Activated T-helper 1 cell treated with Interleukin-2 at 50 U/mL for 16 hours (primary cell): ENCODE results near the gene CHEK2.
"Not testable (repeated sequence)": the region's sequence is repeated elsewhere in the genome, so short reads cannot be mapped to it uniquely, and the experiment has no call there.

ENCODE experiments used
- DNase-seq: peaks from one replicate; pipeline ENCODE4 v3.0.0-alpha.2; 2020; ENCODE audit warnings: low read depth

Gene CHEK2

DNA sequence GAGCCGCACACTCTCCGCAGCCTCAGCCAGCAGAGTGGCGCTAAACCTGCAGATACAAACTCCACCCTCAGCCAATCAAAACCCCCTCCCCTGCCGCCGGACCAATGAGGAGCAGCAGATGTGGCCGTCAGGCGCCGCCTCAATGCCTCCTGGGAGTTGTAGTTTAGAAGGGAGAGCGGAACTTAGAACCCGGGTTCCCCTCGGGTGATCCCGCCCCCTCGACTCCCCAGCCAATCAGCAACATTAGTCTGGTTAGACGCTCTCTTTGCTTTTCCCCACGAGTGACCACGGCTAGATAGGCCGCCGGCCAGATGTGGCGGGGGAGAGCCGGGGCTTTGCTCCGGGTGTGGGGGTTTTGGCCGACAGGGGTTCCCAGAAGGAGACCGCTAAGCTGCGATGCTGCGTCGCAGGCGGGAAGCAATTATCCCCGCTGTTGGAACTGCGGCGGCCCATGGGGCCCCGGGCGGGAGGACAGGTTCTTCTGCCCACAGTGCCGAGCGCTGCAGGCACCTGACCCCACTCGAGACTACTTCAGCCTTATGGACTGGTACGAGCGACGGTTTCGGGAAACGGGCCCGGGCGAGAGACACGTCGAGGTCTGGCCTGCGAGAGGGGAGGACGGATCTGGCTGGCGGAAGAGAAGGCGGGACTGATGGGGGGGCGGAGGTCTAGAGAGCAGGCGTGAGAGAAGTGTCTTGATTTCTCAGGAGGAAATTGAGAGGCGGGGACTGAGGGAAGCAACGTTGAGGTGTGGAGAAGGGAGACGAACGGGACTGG is at the start of gene CHEK2, which contains the start of gene HSCB:
Gene CHEK2, minus strand, starts transcription at position 36 of the 777 bp plus-strand sequence. CDS start 7,099 bp downstream, outside the sequence.
Gene HSCB, plus strand, starts transcription at position 255 of the 777 bp plus-strand sequence. Its CDS starts 57 bp downstream, at position 312.
- DNase-seq: peak; percentile 93

DNA sequence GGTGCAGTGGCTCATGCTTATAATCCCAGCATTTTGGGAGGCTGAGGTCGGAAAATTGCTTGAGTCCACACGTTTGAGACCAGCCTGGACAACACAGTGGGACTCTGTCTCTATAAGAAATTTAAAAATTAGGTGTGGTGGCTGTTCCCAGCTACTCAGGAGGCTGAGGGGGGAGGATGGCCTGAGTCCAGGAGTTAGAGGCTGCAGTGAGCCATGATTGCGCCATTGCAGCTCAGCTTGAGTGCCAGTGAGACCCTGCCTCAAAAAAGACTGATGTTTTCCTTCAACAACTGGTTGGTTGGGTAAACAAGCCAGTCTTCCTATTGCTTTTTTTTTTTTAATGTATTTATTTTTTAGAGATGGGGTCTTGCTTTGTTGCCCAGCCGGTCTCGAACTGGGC is 49.5 kb upstream of the CHEK2 start:
- no peak for DNase-seq

DNA sequence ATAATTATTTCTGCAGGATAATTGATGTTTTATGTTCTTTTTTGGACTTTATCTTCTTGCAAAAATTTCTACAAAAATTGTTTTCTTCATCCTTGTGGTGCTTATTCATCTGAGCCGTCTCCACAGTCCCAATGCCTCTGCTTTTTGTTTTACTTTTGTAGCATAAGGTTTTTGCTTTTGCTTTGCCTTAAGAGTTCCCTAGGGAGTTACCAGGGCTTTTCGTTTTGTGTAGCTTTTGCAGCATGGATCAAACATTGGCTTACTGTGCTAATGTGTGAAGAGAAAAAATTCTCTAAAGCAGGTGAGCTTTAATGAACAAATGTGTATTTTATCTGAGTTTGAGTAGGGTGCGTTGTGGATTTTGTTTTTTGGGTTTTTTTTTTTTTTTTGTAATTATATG is 47.0 kb upstream of the CHEK2 start:
- DNase-seq: no peak

DNA sequence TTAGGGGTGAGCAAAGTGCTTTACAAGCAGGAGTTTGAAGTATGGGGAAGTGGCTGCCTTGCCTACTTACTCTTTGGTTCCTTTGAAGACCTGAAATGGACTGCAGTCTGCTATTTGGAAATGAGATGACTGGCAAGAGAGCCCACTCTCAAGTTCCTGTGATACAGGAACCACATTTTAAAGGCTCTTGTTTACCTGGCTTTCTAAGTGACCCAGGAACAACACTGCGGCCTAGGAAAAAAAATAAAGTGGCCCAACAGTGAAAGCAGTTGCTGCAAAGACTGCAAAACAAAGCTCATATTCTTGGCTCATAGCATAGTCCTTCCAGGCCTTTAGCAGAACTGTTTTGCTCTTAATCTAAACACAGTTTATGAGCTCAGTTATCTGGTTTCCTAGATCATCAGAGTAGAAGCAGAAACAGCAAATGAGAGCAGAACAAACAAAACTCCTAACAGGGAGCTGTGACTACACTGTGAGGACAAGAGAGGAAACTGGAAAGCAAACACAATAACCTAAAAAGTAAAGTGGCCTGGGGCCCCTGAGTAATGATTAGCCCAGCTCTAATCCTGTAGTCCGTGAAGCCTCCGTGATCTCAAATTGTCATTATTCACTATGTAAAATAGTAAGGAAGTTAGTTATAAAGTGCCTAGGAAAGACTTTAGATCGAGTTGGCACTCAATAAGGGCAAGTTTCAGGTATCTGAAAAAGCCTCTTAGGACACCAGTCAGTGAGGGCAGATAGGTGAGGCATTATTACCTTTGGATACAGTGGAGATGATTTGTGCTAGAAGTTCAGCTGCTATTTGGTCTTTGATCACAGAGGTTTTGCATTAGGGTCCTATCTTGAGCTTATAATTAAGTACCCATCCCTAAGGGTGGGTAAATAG is 42.4 kb upstream of the CHEK2 start:
- no peak for DNase-seq

DNA sequence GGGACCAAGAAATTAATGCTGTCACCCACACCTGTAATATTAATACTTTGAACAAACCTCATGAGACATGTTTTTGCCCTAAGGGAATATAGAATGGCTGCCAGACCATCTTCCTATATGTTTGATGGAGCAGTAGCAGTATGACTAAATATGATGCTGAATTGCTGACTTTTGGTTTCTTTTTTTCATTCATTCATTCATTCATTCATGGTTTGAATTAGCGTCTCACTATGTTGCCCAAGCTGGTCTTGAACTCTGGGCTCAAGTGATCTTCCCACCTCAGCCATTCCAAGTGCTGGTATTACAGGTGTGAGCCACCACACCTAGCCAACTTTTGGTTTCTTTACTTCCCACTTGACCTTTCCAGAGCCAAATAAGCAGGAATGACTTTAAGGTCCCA is 38.7 kb upstream of the CHEK2 start:
- DNase-seq: no peak

DNA sequence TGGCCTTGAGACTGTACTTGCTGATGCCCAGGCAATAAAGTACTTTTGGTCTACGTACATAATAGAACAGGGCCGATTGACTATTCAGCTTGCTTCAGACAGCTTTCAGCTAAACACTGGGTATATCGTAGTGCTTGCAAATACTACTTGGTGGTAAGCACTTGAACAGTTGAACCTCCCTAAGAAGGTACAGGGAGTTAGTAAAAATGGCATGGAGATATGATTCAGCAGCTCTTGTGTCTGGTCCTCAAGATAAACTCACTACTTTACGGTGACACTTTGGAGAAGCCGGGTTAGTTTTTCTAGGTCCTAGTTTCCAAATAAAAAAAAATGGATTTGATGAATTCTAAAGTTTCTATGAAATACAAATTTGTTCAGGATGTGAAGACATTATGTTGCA is 38.2 kb upstream of the CHEK2 start:
- no peak for DNase-seq

DNA sequence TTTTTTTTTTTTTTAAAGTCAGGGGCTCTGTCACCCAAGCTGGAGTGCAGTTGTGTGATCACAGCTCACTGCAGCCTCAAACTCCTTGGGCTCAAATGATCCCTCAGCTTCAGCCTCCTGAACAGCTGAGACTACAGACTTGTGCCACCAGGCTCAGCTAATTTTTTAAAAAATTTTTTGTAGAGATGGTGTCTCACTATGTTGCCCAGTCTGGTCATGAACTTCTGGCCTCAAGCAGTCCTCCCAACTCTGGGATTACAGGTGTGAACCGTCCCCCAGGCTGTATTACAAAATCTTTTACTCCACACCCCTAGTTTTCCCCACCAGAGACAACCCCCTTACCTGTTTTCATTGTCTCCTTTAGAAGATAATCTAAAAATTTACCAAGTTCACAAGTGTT is 32.8 kb upstream of the CHEK2 start:
- no peak for DNase-seq

DNA sequence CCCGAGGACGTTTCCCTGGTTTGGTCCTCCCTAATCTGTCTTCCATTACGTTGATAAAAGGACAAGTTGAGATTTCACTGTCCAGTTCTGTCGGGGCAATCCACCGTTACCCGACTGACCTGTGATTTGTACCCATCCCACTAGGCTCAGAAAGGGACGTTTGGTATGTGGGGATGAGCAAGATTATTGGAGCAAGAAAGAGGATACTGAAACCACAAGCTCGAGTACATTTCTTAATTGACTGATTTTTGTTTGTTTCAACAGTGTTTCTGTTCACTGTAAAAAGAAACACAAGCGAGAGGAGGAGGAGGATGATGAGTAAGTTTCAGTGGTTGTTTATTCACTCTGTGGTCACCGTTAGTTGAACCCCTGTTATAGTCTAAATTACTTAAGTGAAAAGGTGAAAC is 31.8 kb upstream of the CHEK2 start:
- no peak for DNase-seq

DNA sequence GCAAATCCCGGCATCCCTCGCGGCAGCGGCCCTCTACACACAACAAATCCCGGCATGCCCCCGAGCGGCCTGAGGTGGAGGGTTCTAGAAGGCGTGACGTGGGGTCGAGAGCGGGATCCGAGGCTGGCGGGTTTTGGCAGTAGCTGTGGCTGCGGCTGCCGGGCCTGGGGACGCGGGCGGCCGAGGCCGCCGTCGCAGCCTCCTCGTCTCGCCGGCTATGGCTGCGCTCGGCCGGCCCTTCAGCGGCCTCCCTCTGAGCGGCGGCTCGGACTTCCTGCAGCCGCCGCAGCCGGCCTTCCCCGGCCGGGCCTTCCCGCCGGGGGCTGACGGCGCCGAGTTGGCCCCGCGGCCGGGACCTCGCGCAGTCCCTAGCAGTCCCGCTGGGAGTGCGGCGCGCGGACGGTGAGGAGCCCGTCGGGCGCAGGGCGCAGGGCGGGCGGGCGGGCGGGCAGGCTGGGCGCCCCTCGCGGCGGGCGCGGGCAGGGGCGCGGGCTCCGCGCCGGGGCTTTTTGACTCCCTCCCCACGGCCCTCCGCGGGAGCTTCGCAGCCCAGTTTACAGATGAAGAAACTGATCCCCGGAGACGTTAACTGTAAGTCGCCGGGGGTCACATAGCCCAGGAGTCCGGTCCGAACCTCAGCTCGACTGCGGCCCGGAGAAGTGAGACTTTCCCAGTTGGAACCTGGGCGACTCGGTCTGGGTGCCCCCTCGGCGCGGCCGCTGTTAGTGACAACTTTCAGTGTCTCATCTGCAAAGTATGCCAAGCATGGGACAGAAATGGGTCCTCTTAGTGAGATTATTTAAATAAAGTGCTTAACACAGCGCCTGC is 31.2 kb upstream of the CHEK2 start, which contains the start of gene CCDC117:
Gene CCDC117, plus strand, starts transcription at position 63 of the 828 bp plus-strand sequence. Its CDS starts 155 bp downstream, at position 218.
- peak; percentile 83 for DNase-seq

DNA sequence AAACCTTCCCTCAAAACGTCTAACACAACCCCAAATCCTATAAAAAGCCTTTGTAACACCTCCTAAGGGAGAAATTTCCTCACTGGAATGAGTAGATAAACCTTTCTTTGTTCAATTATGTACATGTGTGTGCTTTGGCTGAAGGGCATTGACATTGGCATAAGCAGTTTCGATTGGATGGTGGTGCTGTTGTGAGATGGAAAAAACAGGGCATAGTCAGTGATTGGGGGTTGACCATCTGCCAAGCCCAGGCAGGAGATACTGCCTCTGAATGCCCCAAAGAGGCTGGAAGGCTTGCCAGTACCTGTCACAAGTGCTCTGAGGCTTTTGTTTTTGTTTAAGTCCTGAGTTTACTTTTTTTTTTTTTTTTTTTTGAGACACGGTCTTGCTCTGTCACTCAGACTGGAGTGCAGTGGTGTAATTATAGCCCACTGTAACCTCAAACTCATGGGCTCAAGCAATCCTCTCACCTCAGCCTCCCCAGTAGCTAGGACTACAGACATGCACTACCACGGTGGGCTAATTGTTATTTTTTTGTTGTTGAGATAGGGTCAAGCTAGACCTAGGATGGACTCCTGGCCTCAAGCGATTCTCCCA is 29.7 kb upstream of the CHEK2 start:
- no peak for DNase-seq

DNA sequence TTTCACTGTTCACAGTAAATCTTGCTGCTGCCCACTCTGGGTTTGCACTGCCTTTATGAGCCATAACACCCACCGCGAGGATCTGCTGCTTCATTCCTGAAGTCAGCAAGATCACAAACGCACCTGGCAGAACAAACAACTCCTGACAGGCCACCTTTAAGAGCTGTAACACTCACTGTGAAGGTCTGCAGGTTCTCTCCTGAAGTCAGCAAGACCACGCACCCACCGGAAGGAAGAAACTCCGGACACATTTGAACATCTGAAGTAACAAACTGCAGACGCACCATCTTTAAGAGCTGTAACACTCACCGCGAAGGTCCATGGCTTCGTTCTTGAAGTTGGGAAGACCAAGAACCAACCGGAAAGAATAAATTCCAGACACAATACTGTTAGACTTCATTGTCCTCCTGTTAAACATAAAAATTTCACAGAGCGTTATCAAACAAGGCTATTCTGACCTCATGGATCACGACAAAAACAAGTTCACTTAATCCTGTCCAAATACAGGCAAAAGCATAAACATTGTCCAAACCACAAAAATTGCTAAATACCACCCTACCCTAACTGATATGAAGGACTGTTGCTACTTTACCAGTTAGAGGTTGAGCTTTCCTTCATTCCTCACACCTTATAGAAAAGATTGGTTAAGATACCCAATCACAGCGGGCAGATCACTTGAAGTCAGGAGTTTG is 27.9 kb upstream of the CHEK2 start:
- DNase-seq: no peak

DNA sequence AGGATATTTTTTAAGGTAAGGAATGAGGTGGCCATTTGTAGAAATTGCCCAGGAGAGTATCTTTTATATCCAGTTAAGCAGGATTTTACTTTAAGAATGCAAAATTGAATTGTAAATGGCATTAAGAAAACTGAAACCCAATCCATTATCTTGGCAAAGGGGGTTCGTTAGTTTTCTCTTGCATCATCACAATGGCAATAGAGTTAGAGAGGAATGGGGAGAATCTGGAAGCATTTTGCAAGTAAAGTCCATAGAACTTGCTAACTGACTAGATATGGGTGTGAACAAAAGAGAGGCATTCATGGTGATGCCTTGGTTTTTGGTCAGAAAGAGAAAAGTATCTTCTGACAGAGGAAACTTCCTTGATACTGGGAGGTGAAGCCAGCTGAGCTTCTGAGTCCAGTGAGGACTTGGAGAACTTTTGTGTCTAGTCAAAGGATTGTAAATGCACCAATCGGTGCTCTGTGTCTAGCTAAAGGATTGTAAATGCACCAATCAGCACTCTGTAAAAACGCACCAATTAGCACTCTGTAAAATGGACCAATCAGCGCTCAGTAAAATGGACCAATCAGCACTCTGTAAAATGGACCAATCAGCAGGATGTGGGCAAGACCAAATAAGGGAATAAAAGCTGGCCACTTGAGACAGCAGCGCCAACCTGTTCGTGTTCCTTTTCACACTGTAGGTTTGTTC is 27.2 kb upstream of the CHEK2 start:
- no peak for DNase-seq

DNA sequence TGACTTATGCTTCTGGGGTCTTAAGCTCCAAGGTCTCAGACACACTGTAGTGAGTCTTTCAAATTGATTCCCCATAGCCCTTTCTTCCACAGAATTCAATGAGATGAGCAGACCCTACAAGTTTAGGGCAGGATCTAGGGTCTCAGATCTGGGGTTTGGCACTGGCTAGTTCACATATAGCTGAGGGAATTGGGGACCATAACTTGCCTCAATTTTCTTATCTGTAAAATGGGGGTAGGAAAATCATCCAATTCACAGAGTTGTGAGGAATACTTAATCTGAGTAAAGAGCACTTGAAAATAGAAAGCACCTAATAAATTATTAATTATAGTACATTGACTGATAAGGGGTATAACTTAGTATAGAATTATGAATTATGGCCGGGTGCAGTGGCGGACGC is 25.0 kb upstream of the CHEK2 start:
- DNase-seq: no peak

DNA sequence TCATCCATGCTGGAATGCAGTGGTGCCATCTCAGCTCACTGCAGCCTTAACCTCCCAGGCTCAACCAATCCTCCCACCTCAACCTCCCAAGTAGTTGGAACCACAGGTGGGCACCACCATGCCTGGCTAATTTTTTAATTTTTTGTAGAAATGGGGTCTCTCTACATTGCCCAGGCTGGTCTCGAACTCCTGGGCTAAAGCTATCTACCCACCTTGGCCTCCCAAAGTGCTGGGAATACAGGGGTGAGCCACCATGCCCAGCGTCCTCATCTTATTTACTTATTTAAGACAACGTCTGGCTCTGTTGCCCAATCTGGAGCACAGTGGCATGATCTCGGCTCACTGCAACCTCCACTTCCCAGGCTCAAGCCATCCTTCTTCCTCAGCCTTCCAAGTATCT is 20.4 kb upstream of the CHEK2 start:
- not testable (repeated sequence) for DNase-seq

DNA sequence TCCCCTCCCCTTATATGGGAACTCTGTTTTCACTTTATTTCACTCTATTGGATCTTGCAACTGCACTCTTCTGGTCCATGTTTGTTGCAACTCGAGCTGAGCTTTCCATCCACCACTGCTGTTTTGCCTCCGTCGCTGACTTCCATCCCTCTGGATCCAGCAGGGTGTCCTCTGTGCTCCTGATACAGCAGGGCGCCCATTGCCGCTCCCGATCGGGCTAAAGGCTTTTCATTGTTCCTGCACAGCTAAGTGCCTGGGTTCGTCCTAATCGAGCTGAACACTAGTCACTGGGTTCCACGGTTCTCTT is 19.8 kb upstream of the CHEK2 start:
- no peak for DNase-seq

DNA sequence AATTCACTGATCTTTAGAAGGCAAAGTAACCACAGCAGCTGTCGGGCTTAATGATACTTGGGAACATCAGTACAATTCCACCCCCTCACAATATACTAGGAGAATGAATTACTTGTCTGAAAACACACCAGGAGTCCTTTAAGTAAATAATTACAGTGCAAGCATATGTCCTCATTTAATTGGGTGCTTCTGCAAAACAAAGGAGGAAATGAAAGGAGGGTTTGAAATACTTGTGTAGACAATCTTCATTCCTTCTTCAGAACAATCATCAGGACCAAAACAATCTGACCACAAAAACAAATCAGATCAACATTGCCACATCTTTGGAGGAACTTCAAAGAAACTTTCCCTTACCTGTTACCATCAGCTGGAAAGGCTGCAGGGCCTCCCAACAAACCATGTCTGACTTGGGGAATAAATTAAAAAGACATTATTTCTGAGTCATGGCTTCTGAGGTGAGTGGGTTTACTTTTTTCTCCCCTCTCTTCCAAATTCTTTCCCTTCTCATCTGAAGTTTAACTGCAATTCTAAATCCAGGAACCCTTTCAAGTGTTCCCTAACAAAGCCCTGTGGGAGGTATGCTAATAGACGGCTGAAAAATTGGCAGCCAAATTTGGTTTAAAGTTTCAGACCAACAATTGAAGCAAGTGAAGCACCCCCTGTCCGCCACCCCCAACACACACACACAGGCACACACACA is 18.4 kb upstream of the CHEK2 start:
- no peak for DNase-seq

DNA sequence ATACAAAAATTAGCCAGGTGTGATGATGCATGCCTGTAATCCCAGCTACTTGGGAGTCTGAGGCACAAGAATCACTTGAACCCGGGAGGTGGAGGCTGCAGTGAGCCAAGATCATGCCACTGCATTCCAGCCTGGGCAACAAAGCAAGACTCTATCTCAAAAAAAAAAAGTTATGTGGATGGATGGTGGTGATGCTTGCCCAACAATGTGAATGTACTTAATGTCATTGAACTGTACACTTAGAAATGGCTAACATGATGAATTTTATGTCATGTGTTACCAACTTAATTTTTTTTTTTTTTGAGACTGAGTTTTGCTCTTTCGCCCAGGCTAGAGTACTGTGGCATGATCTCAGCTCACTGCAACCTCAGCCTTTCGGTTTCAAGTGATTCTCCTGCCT is 12.9 kb upstream of the CHEK2 start:
- not testable (repeated sequence) for DNase-seq

DNA sequence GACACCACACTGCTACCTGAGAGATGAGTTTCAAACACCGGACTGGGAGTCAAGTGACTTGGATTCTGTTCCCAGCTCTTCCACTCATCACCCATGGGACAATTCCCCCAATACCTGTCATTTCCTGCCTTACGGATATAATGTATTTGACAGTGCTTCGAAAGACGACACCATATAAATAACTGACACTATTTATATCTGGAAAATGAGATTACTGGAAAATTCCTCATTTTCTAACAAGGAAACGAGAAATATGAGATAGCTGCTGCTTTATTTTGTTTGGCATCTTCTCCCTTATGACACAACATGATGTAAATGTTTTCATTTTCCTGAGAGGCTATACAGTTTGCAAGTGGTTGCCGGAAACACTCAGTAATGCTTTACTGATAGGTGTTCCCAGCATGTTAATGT is 8.9 kb upstream of the CHEK2 start:
- no peak for DNase-seq

DNA sequence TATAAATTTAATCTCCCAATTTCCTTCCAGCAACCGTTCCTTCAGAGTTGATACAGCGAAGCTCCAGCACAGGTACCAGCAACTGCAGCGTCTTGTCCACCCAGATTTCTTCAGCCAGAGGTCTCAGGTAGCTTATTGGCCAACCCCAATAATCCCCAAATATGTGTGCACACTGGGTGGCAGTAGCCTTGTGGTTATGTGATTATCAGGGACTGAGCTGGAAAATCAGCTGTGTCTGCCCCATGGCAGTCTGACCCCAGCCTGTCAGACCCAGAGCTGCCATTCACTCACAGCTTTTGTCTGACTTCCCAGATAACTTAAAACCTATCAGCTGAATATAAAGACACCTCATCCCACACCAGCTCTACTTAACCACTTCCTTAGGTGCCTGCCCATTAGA is 2.2 kb upstream of the CHEK2 start:
- no peak for DNase-seq

DNA sequence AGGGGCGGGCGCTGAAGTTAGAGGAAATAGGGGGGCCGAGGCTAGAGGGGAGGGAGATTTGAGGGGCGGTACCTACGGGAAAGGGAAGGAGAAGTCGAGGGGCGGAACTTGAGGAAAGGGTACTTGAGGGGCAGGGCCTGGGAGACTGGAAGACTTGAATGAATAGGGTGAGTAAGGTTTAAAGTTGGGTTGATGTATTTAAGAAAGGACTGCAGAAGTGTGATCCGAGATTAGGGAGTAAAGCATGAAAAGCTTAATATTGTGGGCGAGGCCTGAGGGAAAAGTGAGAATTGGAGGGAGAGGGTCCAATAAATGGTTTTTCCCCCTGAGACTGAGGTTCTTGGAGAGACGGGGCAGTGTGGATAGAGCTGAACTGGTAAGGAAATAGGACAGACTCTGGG is 942 bp upstream of the CHEK2 start:
- no peak for DNase-seq
